ENCODE measurements around the gene DHX30.
"Not testable (repeated sequence)": the region's sequence is repeated elsewhere in the genome, so short reads cannot be mapped to it uniquely, and the experiment has no call there.

DHX30 gene

DNA sequence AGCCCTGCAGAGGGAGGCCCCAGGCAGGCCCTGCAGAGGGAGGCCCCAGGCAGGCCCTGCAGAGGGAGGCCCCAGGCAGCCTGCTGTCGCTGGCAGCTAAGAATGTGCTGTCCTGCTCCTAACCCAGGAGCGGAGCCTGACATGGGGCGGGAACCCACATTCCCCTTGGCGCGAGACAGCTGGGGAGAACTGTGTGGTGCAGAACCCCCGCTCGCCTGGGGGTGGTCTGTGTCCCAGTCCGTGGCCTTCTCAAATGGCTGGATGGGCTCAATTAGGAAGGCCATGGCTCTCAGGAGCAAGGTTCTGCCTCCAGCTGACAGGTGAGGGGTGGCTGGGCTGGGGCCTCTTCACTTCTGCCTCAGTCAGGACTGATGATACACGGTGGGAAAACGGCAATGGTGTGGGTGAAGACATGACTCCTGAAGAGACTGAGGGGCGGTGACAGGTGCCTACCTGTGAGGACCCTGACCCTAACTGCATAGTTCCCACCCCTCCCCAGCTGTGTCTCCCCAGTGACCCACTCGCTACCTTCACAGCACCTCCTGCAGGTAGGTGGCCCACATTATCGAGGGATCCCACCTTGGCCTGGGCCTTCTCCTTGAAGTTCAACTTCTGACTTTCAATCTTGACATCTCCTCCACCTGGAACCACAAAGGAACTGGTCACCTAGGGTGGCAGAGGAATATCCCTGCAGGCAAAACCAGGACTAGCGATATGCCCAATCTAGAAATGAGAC, 52.0 kb downstream of the DHX30 start:
- no peak for FAIRE-seq

DNA sequence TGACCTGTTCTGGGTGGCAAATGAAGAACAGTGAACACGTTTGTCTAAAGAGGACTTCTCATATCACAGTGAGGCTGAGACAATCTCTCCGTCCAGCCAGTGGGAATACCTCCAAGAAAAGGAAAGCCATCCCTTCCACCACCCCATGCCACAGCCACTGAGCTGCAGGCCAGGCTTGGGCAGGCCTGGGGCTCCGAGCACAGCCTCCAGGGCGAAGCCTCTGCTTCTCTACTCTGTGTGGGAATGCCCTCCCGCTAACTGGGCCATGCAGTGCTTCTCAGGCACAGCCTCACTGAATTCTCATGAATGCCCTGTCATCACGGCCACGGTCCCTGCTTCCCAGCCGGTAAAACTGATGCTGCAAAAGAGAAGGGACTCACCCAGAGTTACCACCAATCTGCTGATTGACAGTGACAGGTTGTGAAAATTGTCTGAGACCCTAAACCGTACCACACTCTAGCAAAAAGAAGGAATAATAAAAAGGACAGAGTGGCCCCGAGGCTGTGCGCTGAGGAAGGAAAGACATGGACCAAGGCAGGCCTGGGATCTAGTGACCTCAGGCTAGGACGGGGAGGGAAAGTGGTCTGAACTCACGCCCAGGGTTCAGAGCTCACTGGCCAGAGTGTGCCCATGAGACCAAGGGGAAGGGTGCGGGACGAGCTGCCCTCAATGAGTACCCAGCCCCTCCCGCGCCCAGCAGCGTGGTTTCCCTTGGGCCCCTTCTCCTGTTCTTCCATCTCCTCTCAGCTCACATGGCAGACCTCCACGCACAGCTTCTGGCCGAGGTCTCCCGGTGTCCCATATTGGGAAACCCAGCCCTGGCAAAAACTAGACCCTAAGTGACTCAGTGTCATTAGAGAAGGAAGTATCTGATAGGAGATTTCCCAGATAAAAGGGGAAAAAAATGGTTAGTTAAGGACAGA, 52.8 kb downstream of the DHX30 start:
- no peak for FAIRE-seq

DNA sequence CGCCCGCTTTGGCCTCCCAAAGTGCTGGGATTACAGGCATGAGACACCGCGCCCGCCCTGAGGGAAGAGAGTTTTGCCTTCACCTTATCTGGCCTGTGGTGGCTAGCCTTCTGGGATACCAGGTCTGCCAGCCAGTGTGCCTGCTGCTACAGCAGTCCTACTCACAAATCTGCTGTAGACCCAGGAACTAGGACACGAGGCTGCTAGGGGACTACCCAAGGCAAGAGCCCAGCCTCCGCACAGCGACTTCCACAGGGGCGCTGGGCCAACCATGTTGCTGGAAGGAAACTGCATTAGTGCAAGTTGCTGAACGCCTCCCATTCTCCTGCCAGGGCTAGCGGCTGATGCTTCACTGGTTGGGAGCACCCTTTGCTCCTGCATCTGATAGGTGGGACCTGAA, 53.7 kb downstream of the DHX30 start:
- no peak for FAIRE-seq

- no peak for FAIRE-seq
These were observed 54.2 kb downstream of the DHX30 start for GRCh38 chr3:47857151-47857550.

- no peak for FAIRE-seq
These were observed 57.1 kb downstream of the DHX30 start for GRCh38 chr3:47859956-47860605.

- no peak for FAIRE-seq
These were observed 60.6 kb downstream of the DHX30 start for GRCh38 chr3:47863391-47864128.

GRCh38 chr3:47865192-47865591, 62.3 kb downstream of the DHX30 start:
- FAIRE-seq = no peak

DNA sequence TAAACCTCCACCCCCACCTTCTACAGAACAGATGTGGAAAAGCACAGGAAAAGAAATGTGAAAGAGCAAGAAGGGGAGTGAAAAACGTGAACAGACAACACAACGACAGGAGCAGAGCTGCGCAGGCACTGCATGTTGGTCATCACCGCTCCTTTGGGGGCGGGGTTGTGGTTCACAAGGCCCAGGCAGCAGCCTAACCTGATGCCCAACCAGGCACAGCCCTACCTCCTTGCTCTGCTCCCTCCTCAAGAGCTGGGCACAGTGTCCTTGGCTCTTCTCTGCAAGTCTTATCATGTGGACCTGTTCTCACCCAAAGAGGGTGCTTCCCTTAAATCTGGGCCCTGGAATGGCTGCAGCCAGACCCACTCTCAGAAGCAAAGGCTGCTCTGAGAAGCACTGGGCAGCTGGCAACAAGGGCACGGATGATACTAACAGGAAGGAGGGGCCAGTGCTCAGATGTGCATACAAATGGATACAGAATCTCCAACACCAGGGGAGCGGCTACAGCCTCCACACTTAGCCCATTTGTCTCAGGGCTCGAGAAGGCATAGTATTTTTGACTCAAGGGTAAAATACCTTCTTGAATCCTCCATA, 64.6 kb downstream of the DHX30 start:
- no peak for FAIRE-seq

DNA sequence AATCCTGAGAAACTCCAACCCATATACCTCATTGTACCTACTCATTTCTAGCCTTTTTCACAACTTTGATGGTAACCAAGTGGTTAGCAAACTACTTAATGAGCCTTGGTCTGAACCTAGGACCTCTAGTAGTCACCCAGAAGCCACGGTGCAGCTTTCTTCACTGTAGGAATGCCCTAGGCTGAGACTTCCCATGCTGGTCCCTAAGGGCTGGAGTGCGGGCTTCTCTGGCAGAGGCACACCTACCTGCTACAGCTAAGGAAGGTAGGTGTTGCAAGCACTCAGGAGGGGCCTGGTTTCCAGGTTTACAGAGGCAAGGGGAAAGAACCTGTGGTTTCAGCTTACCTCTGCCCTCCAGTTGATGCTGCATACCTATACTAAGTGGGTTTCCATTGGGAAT, 65.4 kb downstream of the DHX30 start:
- no peak for FAIRE-seq

DNA sequence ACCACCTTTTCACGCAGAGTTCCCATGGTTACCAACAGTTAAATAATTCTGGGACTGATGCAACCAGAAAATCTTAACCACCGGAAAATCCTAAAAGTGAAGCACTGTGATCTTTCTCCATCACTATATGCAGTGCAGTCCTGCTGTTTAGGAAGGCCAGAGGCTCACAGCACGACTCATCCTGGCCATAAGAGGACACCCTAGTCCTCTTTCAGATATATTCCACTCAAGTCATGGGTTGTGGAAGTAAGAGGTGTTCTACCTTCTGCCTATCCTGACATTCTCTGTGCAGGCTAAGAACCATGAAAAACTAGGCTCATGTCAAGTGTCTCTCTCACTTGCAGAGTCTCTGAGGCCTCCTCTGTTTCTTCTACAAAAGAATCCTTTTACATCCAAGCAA, 67.2 kb downstream of the DHX30 start:
- no peak for FAIRE-seq

DNA sequence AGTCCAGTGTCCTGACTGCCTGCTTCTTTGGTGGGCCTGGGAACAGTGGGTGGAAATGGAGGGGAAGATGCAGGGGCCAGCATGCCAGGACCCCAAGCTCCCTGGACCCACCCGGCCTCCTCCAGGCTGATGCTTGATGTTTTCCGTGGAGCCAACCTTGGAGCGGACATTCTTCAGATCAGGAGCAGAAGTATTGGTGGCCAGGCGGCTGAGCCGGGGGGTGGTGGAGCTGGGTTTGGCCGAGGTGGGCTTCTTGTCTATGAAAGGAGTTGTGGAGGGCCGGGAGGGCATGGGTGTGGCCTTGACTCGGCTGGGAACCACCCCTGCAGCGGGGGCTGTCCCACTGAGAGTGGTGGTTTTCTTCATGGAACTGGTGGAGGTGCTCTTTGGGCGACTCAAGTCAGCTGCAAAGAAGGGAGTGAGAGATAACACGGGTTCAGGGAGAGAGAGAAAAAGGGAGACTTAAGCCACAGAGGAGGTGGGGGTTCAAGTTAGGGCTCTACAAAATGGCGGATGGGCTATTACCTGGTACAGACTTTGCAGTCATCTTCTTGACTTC, 67.8 kb downstream of the DHX30 start:
- FAIRE-seq = no peak

DNA sequence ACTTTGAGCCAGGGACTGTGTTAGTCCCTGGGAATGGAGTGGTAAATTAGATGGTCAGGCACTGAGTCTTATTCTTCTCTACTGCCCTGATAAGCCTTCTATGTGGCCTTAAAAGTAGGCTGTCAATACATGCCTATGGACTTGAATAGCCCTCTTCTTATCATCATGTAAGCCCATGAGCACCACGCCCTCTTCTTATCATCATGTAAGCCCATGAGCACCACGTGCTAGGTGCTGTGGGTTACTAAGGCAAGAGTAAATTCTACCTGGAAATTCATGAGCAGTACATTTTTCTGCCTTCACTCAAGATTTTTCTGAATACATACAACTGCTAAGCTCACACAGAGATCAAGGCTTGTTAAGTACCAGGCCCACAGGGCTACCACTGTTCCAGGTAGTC, 68.5 kb downstream of the DHX30 start:
- FAIRE-seq = no peak

DNA sequence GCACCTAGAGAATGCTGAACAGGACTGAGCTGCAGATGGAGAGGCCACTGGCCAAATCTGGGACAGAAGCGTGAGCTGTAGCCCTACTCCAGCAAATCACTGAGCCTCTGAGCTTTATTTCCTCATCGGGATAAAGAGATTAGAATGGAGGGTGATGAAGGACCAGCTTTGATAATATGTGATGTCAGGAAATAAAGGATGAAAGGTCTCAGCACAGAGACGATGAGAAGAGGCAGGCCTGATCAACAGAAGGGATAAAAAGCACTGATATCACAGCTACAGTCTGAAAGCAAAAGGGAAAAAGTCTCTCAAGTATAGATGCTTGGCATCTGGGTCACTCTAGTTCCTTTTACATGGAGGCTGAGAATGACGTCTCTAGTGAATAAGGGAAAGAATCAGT, 70.0 kb downstream of the DHX30 start:
- FAIRE-seq = no peak

DNA sequence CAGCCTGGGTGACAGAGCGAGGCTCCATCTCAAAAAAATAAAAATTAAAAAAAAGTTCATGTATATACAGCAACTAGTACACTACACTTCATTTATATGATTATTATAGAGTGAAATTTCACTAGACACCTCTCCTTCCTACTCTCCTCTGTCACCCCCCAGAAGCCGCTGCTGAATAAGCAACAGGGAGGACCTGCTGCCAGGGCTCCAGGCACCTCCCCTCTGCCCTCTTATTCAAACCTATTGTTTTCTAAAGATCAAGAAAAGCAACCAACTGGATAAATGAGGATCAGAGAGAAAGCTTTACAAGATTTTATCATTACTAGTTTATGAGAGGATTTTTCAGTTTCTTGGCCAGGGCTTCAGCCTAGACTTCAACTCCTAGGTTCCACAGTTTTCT, 71.5 kb downstream of the DHX30 start:
- no peak for FAIRE-seq

DNA sequence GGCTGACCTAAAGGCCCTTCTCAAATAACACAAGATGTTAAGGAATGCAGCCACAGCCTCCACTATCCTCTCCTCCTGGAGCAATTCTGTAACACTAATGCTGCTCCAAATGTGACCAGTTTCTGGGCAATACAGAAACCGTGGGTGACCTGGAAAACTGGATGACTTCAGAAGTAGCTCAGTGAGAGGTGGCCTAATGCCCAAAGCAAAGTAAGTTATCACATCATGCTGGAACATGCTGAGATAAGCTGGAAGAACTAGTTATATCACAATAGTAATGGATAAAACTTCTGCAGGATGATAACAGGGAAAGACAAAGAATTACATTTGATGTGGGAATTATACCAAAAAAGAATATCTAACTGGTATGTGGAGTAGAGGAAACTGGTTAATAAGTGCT, 72.0 kb downstream of the DHX30 start:
- FAIRE-seq = no peak

DNA sequence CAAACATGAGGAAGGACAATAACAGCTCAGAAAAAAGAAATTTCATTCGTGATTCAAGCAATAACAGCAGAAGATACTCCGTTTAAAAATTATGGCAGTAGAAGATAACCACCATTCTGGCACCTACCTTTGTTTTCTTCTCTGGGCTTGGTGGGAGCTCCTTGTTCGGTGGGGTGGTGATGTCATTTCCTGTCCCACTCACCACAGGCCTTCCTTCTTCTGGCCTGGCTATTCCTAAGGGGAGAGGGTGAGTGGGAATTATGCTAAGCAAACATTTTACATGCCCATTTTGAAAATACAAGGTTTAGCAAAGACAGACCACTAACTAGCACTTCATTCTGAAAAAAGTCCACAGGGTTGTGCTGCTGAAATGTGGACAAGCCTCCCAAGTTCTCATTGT, 74.4 kb downstream of the DHX30 start:
- FAIRE-seq = no peak

DNA sequence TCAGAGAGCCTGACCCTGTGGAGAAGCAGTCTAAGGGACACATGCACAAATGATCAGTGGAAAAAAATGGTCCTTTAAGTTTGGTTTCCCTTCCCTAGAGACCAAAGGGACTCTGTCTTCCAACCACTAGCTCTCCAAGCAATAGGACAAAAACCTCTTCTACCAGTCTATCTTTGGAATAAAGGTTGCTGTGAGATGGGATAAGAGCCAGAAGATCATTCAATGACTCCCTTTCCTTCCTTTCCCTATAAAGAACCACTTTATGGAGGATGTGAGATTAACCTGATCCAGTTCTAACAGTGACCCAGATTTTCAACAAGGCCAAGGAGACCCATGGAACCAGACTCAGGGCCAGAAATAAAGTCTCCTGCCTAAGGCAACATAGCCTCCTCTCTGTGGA, 74.8 kb downstream of the DHX30 start:
- FAIRE-seq = no peak

- FAIRE-seq = no peak
These were observed 79.4 kb downstream of the DHX30 start for GRCh38 chr3:47882338-47882737.

- no peak for FAIRE-seq
These were observed 81.7 kb downstream of the DHX30 start for GRCh38 chr3:47884603-47885002.

GRCh38 chr3:47885168-47885567, 82.2 kb downstream of the DHX30 start:
- no peak for FAIRE-seq

DNA sequence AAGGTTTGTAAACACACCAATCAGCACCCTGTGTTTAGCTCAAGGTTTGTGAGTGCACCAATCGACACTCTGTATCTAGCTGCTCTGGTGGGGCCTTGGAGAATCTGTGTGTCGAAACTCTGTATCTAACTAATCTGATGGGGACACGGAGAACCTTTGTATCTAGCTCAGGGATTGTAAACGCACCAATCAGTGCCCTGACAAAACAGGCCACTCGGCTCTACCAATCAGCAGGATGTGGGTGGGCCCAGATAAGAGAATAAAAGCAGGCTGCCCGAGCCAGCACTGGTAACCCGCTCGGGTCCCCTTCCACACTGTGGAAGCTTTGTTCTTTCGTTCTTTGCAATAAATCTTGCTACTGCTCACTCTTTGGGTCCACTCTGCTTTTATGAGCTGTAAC, 85.1 kb downstream of the DHX30 start:
- FAIRE-seq = not testable (repeated sequence)
